Stimulated activated CD8-positive, alpha-beta memory T cell treated with anti-CD3 and anti-CD28 coated beads, Interleukin-2, amount 100 ng/mL, for 48 hours (primary cell): Measurements from ENCODE around the gene RNMT.
"Not testable (repeated sequence)": the region's sequence is repeated elsewhere in the genome, so short reads cannot be mapped to it uniquely, and the experiment has no call there.

ENCODE experiments used
- DNase-seq, 2 donors: peaks; one replicate each; pipeline ENCODE4 v3.0.0-alpha.2; 2020; ENCODE audit warnings: low read depth in 2 of 2

Gene RNMT

DNA sequence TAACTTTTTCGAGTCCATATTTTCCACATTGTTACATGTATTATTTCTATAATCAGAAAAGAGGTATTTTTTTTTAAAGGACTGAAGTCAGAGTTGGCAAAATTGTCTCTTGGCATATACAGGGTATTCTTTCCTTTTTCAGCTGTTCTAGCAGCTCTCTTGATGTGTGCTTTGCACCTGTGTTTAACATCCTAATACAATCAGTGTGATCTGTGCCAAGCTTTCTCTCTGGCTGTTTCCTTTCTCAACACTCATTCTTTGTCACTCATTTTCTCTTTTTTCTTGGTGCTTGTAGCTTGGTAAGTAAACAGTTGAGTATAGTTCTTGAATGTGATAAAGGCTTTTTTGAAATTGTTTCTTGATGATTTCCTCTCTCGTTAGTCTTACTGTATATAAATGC, 9.2 kb downstream of the RNMT start:
- no peak for DNase-seq

DNA sequence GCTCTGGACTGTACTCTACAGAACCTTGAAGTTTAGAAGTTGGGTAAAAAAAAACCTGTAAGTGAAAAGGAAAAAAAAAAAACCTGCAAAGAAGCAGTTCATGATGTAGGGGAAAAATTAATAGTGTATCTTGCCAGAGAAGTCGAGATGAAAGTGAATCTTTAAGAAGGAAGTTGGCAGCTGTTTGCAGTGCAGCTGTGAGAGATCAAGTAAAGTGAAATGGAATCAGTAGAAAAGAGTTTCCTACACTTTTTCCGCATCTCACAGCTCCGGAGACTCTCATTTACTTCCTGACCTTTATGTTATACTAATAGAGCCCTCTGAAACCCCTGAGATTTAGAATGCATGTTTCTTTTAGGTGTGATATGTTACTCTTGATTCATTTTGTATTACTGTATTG, 19.2 kb downstream of the RNMT start:
- no peak for DNase-seq

DNA sequence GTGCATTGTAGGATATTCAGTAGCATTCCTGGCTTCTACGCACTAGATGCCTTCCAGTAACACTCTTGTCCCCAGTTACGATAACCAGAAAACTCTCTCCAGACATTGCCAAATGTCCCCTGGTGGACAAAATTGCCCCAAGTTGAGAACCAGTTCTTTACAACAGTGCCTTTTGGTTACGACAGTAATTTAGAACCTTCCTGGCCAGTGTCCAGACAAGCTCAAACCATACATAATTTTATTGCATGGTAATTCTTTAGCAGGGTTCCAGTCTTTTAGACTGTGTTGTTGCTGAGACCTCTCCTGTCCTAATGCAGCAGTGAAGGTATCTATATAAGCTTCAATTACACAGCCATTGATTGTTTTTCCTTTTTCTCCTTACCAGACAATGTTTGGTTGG, 20.2 kb downstream of the RNMT start:
- no peak for DNase-seq

DNA sequence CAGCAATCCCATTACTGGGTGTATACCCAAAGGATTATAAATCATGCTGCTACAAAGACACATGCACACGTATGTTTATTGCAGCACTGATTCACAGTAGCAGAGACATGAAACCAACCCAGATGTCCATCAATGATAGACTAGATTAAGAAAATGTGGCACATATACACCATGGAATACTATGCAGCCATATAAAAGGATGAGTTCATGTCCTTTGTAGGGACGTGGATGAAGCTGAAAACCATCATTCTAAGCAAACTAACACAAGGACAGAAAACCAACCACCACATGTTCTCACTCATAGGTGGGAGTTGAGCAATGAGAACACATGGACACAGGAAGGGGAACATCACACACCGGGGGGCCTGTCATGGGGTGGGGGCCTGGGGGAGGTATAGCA, 25.1 kb downstream of the RNMT start:
- DNase-seq = not testable (repeated sequence)

DNA sequence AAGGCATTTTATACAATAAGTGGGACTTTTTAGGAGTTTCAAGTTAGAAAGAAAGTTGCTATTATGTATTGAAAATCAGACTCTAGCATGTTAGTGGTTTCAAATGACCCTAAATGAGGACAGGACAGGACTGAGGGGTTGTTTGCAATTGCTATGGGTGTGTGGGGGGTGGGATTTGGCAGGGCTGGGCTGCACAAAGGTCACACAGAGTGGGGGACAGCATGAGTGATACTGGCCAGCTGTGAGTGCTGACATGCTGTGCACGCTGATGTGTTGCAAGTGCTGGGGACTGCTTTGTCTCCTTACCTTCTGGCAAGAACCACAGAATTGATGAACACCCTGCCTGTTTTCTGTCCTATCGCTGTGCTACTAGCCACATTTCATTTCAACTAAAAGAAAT, 29.8 kb downstream of the RNMT start:
- no peak for DNase-seq

- DNase-seq = no peak
Observed at GRCh38 chr18:13756671-13757070, 30.2 kb downstream of the RNMT start.

- DNase-seq = no peak
Observed at GRCh38 chr18:13758622-13759021, 32.1 kb downstream of the RNMT start.

DNA sequence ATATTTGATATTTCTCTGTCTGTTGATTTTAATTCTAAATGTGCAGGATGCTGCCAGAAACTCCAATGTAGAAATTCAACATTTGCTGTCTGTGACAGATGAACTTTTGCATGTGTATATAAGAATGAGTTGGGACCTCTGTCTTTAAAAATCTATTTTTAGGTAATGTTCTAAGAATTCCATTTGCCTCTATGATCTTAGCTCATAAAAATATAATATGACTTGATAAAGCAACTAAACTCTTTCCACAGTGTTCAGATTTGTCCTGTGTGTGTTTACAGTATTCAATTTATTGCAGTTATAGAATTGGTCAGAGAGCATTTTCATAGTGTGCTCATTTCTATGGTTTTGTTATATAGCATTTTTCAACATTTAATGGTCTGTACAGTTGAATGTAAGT, 33.6 kb downstream of the RNMT start:
- no peak for DNase-seq

DNA sequence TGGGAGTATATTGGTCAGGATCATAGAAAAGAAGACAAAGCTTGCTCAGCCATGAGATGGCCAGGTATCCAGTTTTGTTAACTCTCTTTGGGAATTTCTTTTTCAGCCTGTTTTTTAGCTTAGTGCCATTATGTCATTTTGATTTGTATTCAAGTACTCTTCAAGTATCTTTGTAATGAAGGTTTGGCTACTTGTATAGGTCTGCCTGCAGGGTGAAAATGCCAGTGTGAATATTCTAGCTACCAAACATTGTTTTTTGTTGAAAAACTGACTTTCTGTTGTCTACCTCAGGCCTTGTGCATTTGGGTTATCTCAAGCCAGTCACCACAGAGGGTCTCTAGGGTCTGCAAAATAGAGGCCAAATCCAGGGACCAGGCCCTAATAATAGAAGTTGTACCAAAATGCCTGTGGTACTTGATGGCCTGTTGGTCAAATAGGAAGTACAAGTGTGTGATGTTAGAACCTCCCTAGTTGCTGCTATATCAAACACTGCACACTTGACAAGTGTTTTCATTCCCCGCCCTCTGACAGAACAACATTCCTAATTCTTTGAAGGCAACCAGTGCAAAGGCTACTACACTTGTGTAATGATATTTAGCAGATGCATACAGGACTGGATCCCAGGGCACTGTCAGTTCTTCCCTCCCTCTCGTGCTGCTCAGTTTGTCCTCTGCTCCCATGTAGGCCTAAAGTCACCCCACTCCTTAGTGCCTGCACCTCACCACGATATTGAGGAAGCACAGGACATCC, 36.4 kb downstream of the RNMT start:
- DNase-seq = no peak

DNA sequence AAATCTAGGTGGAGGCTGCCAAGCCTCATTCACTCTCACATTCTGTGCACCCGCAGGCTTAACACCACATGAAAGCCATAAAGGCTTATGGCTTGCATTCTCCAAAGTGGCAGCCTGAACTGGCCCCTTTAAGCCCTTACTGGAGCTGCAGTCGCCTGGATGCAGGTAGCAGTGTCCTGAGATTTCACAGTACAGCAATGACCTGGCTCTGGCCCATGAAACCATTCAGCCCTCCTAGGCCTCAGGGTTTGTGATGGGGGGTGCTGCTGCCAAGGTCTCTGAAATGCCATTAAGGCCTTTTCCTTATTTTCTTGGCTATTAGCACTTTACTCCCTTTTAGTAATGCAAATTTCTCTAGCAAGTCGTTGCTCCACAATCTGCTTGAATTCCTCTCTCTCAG, 48.6 kb downstream of the RNMT start:
- no peak for DNase-seq

DNA sequence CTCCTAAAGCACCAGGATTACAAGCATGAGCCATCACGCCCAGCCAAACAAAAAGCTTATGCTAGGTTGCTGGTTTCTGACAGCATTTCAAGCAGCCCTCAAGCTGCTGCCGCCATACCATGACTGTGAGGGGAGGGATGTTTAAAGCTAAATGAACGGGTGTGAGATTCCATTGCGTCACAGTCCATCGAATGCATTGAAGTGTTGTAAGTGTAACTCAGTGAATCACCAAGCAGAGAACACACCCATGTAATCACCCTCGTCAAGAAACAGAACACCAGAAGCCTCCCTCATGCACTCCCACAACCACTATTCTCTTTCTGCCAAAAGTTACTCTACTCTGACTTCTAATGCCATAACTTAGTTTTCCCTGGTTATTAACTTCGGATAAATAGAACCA, 64.7 kb downstream of the RNMT start:
- DNase-seq = no peak

DNA sequence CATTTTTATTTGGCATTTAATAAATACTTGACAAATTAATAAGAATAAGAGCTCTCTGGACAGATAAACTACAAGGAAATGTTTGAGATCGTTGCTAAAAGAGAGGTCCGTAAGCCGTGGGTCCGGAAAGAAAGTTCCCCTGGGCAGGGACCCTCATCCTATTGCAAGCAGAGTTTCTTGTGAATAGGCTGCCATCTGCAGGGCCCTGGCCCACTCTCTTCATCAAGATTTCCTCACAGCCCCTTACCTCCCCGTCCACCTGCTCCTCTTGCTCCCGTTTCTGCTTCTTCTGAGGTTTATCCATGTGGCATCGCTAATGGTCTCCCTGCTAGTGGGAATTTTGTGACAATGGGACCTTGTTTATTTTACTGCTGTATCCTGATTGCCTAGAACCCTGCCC, 67.3 kb downstream of the RNMT start:
- DNase-seq = no peak

- DNase-seq = no peak
Observed at GRCh38 chr18:13796515-13796914, 70.0 kb downstream of the RNMT start.

DNA sequence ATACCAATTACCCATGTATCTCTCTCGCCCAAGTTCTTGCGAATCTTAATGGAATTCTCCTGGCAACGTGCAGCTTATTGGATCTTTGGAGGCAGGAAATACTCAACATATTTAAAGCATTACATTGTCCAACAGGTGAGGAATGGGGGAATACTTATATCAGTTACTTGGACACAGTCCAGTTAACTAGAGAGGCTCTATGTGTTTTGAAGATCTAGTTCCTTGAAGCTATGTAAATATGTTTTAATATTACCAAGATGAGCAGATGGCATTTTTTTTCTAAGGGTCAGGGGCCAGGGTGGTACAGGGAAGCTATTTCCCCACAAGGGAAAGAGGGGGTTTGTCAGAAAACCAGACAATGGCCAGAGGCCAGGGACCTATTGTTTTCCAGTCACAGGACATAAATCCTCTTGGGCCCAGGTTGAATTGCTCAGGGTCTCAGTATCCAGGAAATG, 70.7 kb downstream of the RNMT start:
- no peak for DNase-seq

- DNase-seq = no peak
Observed at GRCh38 chr18:13799396-13799795, 72.9 kb downstream of the RNMT start.

DNA sequence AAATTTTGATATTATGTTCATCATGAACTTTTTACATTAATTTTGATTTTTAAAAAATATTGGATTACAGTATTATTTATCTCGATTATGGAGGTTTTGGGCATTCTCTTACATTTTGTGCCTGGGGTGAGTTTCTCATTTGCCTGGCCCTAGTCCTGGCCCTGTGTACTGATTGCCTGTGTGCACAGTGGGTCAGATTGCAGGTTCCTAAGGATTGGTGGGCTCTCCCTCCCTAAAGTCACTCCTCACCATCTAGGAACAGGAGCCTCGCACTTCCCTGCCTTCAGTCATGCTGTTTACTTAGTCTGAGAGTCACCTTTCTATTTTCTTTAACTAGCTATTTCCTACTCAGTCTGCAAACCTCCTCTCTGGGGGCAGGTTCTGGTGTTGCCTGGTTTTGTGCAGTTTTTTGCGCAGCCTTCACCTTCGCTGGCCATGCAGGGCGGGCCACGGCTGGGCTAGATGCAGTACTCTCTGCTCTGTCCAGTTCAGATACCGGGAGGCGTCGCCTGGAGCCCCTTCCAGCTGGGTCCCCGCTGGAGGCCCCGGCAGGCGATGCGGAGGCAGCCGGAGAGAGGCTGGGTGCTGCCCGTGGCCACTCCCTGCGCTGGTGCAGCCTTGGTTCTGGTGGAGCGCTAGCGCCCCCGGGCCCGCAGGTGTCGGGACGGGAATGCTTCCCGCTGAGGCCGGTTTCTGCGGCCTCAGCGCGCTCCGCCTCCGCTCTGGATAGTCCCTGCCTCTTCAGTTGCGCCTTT, 74.2 kb downstream of the RNMT start:
- DNase-seq = peak; percentile 31 to 37

DNA sequence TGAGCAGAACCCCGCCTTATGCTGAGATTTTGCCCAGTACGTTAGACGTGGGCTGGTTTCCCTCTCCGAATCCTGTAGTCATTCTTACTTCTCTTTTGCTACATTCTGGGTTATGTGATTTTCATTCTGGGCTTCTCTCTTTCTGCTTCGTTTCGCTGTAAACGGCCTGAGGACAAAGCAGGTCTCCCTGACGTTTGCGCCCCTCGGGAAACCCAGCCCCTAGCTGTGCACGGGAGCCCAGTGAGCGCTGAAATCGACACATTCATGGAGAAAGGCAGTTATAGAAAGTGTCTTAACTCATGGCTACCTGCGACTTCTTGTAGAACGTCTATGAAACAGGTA, 74.8 kb downstream of the RNMT start:
- DNase-seq = no peak

- no peak for DNase-seq
Observed at GRCh38 chr18:13804305-13804704, 77.8 kb downstream of the RNMT start.

- no peak for DNase-seq
Observed at GRCh38 chr18:13808294-13809042, 82.0 kb downstream of the RNMT start.

DNA sequence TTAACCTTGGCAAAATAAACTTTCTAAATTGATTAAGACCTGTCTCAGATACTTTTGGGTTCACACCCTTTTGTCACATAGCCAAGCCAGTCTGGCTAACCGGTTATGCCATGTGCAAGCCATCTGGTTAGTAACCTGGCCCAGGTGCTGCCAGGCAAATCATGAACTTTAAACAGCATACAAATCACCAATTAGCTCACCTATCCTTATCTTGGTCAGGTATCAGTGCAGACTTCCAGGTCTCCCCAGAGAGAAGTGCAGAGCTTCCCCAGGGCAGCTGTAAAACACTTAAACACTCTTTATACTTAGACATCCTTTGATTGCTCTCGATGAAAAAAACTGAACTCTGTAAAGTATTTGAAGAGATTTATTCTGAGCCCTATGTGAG, 82.6 kb downstream of the RNMT start:
- no peak for DNase-seq

- DNase-seq = no peak
Observed at GRCh38 chr18:13809531-13810255, 83.2 kb downstream of the RNMT start.

GRCh38 chr18:13810950-13811485, 84.5 kb downstream of the RNMT start:
- no peak for DNase-seq
